SK-N-SH (cell line): ENCODE measurements around the gene DCLRE1B. TPM values are rescaled to one million over a fixed set of nuclear protein-coding genes. Genes with fewer than 3 reads are reported as not detected.

ENCODE experiments used
- CTCF ChIA-PET: fragments of 300-600, 350-600 bp; formaldehyde crosslinking; extraction: SDS; loops from one replicate; lab custom pipeline; 2021; lab: Yijun Ruan, JAX
- POLR2A ChIA-PET: fragments of 350-600 bp; sonication (Branson Sonifier 250); formaldehyde crosslinking; extraction: SDS; loops from one replicate; lab custom pipeline; 2020; ENCODE audit warnings: antibody characterized with exemption, inconsistent platforms; lab: Yijun Ruan, JAX
- DNase-seq: peaks from one replicate; pipeline ENCODE4 v3.0.0; 2012
- H2AFZ ChIP-seq: fragments of 200-600 bp; sonication (generic); 2 replicates; pipeline ENCODE4 v1.8.1; 2016; ENCODE audit warnings: antibody characterized with exemption, mild to moderate bottlenecking, low read depth
- H3F3A ChIP-seq: fragments of 200-600 bp; sonication (generic); replicated peaks from 2 replicates; pipeline ENCODE3; 2016; ENCODE audit warnings: antibody characterized with exemption, mild to moderate bottlenecking; ENCODE audit not compliant: insufficient read depth
- H3K27ac ChIP-seq, 2 experiments: fragments of 200-500 bp in 1 of 2; fragments of 200-600 bp in 1 of 2; sonication (Bioruptor generic) in 1 of 2; sonication (generic), shearing (Covaris generic) in 1 of 2; 2 replicates each; pipeline versions ENCODE4 v1.5.1 to v1.6.1; 2014 to 2016; ENCODE audit warnings: low read depth in 2 of 2, inconsistent platforms in 1 of 2, low read length in 1 of 2, mild to moderate bottlenecking in 1 of 2, mixed read lengths in 1 of 2
- H3K27me3 ChIP-seq: fragments of 200-600 bp; sonication (generic), shearing (Covaris generic); 2 replicates; pipeline ENCODE4 v1.6.1; 2016; ENCODE audit warnings: mixed run types; ENCODE audit not compliant: insufficient read depth
- H3K36me3 ChIP-seq, 2 experiments: fragments of 200-500 bp in 1 of 2; fragments of 200-600 bp in 1 of 2; sonication (Bioruptor generic) in 1 of 2; sonication (generic) in 1 of 2; replicated peaks in 1 of 2; 2 replicates each; pipeline versions ENCODE3 to v1.5.1; 2014 to 2016; ENCODE audit warnings: low read length in 1 of 2, mild to moderate bottlenecking in 1 of 2; ENCODE audit not compliant: insufficient read depth in 2 of 2, control insufficient read depth in 1 of 2
- H3K4me1 ChIP-seq, 2 experiments: fragments of 200-500 bp in 1 of 2; fragments of 200-600 bp in 1 of 2; sonication (Bioruptor generic) in 1 of 2; sonication (generic), shearing (Covaris generic) in 1 of 2; 2 replicates each; pipeline versions ENCODE4 v1.5.1 to v1.6.1; 2014 to 2016; ENCODE audit warnings: low read depth in 1 of 2, low read length in 1 of 2, mixed run types in 1 of 2; ENCODE audit not compliant: insufficient read depth in 2 of 2, control insufficient read depth in 1 of 2
- H3K4me2 ChIP-seq: fragments of 200-600 bp; sonication (generic), shearing (Covaris generic); 2 replicates; pipeline ENCODE4 v1.6.1; 2017; ENCODE audit warnings: mixed run types
- H3K4me3 ChIP-seq, 2 experiments: fragments of 200-500 bp in 1 of 2; fragments of 200-600 bp in 1 of 2; sonication (Bioruptor generic) in 1 of 2; sonication (generic), shearing (Covaris generic) in 1 of 2; 2 replicates each; pipeline versions ENCODE4 v1.5.1 to v1.8.1; 2014 to 2016; ENCODE audit warnings: low read depth in 2 of 2, inconsistent platforms in 1 of 2, low read length in 1 of 2, mild to moderate bottlenecking in 1 of 2, mixed read lengths in 1 of 2, moderate library complexity in 1 of 2
- H3K79me2 ChIP-seq: fragments of 200-600 bp; sonication (generic); 2 replicates; pipeline ENCODE4 v1.8.1; 2017; ENCODE audit warnings: mild to moderate bottlenecking; ENCODE audit not compliant: insufficient read depth
- H3K9ac ChIP-seq: fragments of 200-600 bp; sonication (generic); 2 replicates; pipeline ENCODE4 v1.6.1; 2017; ENCODE audit warnings: mixed run types
- H3K9me2 ChIP-seq: fragments of 200-600 bp; sonication (generic); 2 replicates; pipeline ENCODE4 v1.6.1; 2017; ENCODE audit warnings: mixed run types
- H3K9me3 ChIP-seq: fragments of 200-600 bp; sonication (generic); 2 replicates; pipeline ENCODE4 v1.6.1; 2017; ENCODE audit warnings: mixed run types, mild to moderate bottlenecking, moderate library complexity
- H4K20me1 ChIP-seq: fragments of 200-600 bp; sonication (generic); 2 replicates; pipeline ENCODE4 v1.6.1; 2017; ENCODE audit warnings: mild to moderate bottlenecking, mixed run types; ENCODE audit not compliant: insufficient read depth
- CTCF ChIP-seq: fragments of 200-600 bp; sonication (generic); IDR thresholded peaks from 2 replicates; pipeline ENCODE4 v1.6.1; 2017; ENCODE audit warnings: antibody characterized with exemption, mild to moderate bottlenecking, moderate library complexity
- ELF1 ChIP-seq: IDR thresholded peaks from 2 replicates; pipeline ENCODE4 v1.4.0; 2012
- EZH2phosphoT487 ChIP-seq: fragments of 200-600 bp; sonication (generic); IDR thresholded peaks from 2 replicates; pipeline ENCODE4 v1.6.1; 2017; ENCODE audit warnings: low read depth, mixed run types, mild to moderate bottlenecking, antibody characterized with exemption, moderate library complexity, borderline replicate concordance
- FOSL2 ChIP-seq: IDR thresholded peaks from 2 replicates; pipeline ENCODE4 v1.4.0; 2012; ENCODE audit warnings: low read depth, mild to moderate bottlenecking, moderate library complexity, borderline replicate concordance
- GABPA ChIP-seq: IDR thresholded peaks from 2 replicates; pipeline ENCODE4 v1.4.0; 2012; ENCODE audit warnings: low read depth, mild to moderate bottlenecking
- JUND ChIP-seq: IDR thresholded peaks from 2 replicates; pipeline ENCODE4 v1.4.0; 2012
- REST ChIP-seq: IDR thresholded peaks from 2 replicates; pipeline ENCODE4 v1.6.1; 2012; ENCODE audit warnings: mild to moderate bottlenecking, low read depth, low read length, moderate library complexity
- SIN3A ChIP-seq: IDR thresholded peaks from 2 replicates; pipeline ENCODE4 v1.6.1; 2012; ENCODE audit warnings: low read depth, mild to moderate bottlenecking, low read length, moderate library complexity, borderline replicate concordance
- TAF1 ChIP-seq: IDR thresholded peaks from 2 replicates; pipeline ENCODE4 v1.6.1; 2012; ENCODE audit warnings: low read depth, mild to moderate bottlenecking, low read length, moderate library complexity, borderline replicate concordance
- TCF12 ChIP-seq: IDR thresholded peaks from 2 replicates; pipeline ENCODE4 v1.4.0; 2012
- USF1 ChIP-seq: IDR thresholded peaks from 2 replicates; pipeline ENCODE4 v1.4.0; 2012; ENCODE audit warnings: low read depth, borderline replicate concordance
- WGBS: methylation state at CpG from one replicate; pipeline ENCODE4 v1.1.6; 2017; ENCODE audit warnings: low lambda C conversion rate; 5-methylcytosine and 5-hydroxymethylcytosine counted together
- polyA plus RNA-seq, 3 experiments: library from polyadenylated mRNA; depleted of rRNA; stranded (reverse); fragments of >200 nt; gene quantifications; 2 replicates each; pipeline ENCODE4 v1.2.3, GENCODE V29; 2012
- TF ChIP-seq, protein P1 (sequence below): IDR thresholded peaks from 2 replicates; pipeline ENCODE4 v1.4.0; 2012; ENCODE audit warnings: low read depth

Gene DCLRE1B
- polyA plus RNA-seq, 1 of the 3 experiments (the other 2 are of a cell fraction) = 3.0 TPM

GRCh38 chr1:113872219-113872935 is 32.7 kb upstream of the DCLRE1B start:
- Histone ChIP-seq H2AFZ (peak overlapping the region; percentile 53), H3K9me2 (no peaks in the 10 kb centered on the region), H3K79me2 (no peaks in the 10 kb centered on the region), H3K4me1 (peaks cover 0 to 16% of the 10 kb centered on the region in 2 experiments; a peak in 1 of 4 replicates), H3K36me3 (no peaks in the 10 kb centered on the region), H3K4me2 (peak overlapping the region; percentile 26; the same call in 1 of the 2 replicates), H3K9ac (no peak overlapping the region), H4K20me1 (no peaks in the 10 kb centered on the region), H3K27ac (no peak overlapping the region), H3K9me3 (no peaks in the 10 kb centered on the region), H3F3A (no peaks in the 10 kb centered on the region), H3K4me3 (no peak overlapping the region), H3K27me3 (no peaks in the 10 kb centered on the region)
- CTCF ChIA-PET = no interaction called here
- DNase-seq = no peak
- POLR2A ChIA-PET = no interaction called here
- TF ChIP-seq GABPA (no peak), ELF1 (no peak), FOSL2 (no peak), EZH2phosphoT487 (no peak), USF1 (no peak)
- TF ChIP-seq, protein P1, sequence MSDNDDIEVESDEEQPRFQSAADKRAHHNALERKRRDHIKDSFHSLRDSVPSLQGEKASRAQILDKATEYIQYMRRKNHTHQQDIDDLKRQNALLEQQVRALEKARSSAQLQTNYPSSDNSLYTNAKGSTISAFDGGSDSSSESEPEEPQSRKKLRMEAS = no peak

DNA sequence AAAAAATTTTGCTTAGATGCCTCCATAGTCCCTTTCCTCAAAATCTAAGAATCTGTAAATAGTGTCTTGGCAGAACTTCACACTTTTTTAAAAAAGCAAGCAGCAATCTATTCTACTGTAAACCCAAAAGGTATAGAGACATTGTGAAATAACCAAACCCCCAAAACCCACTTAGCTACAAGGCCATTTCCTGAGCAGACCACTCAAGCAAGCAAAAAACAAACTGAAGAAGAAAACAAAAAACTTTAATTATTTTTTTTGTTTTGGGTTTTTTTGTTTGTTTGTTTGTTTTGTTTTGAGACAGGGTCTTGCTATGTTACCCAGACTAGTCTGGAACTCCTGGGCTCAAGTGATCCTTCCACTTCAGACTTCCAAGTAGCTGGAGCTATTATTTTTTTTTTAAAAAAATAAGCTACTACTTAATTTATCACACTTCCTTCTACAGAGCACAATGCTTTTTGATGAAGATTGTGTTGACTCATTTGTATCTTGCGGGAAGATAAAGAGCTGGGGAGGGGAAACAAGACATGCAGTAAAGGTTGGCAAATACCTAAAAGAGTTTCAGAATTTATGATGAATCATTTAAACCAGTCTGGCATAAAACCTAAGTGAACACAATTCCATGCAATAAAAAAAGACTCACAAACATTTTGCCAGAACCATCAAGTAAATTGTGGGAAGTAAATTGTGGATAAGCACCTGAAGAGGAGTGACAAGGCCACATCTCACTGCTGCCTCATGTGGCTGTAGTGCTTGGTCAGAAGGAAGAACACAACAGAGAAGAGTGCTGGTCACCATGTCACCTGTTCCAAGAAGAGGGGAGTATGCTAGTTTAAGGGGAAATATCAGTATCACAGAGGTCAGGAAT is 30.9 kb upstream of the DCLRE1B start:
- ChIA-PET CTCF (interaction anchor here (0.6 to 1.0 kb wide), 3 partner anchors 8 to 939 kb away, joined by 3 to 4 read pairs (median 3); no protein-coding TSS in a partner anchor), POLR2A (no interaction called here)
- Histone ChIP-seq H3K27ac (no peak overlapping the region), H3K79me2 (no peaks in the 10 kb centered on the region), H3F3A (no peaks in the 10 kb centered on the region), H3K4me3 (no peak overlapping the region), H3K4me1 (0 out of 4 replicates have a peak, but pooled peaks cover 0 to 4% of the 10 kb centered on the region in 2 experiments), H3K27me3 (no peaks in the 10 kb centered on the region), H4K20me1 (no peaks in the 10 kb centered on the region), H3K4me2 (no peak overlapping the region), H3K9me2 (no peaks in the 10 kb centered on the region), H2AFZ (0 out of 2 replicates have a peak overlapping the region, but pooled peaks have one; percentile 4), H3K36me3 (no peaks in the 10 kb centered on the region), H3K9me3 (no peaks in the 10 kb centered on the region), H3K9ac (no peak overlapping the region)
- no peak for TF ChIP-seq TCF12
- TF ChIP-seq TAF1 = no peak
- TF ChIP-seq REST = no peak
- TF ChIP-seq SIN3A = no peak
- no peak for TF ChIP-seq JUND
- peak; percentile 34 for TF ChIP-seq CTCF
- 94% methylated on average over 1 of the region's 1 CpG for WGBS
- DNase-seq = no peak
